HepG2 (cell line): ENCODE measurements around the gene TOR1A. TPM values are rescaled to one million over a fixed set of nuclear protein-coding genes. Genes with fewer than 3 reads are reported as not detected.

Experiments used
- ATAC-seq: fragments of 200-7000 bp; cut with Tn5 transposase; 3 replicates; pipeline ENCODE4 v1.9.1; 2020; ENCODE audit warnings: mild to moderate bottlenecking, moderate library complexity
- BruUV-seq: library from RNA; stranded (reverse); fragments of 400-500 nt; replicated peaks from 2 replicates; lab custom pipeline; 2021; lab: Mats Ljungman, UMichigan
- CTCF ChIA-PET: fragments of 300-600 bp; formaldehyde crosslinking; extraction: SDS; loops from one replicate; lab custom pipeline; 2021; ENCODE audit warnings: low total read pairs, inconsistent platforms, low intra/inter-chr PET ratio; lab: Yijun Ruan, JAX
- POLR2A ChIA-PET: fragments of 350-600 bp; sonication (Branson Sonifier 250); formaldehyde crosslinking; loops from one replicate; lab custom pipeline; 2020; ENCODE audit warnings: antibody characterized with exemption, inconsistent platforms; lab: Yijun Ruan, JAX
- DNase-seq: peaks from one replicate; pipeline ENCODE4 v3.0.0-alpha.2; 2015; ENCODE audit warnings: low spot score
- FAIRE-seq: peaks from 3 replicates; lab custom pipeline; 2011; peaks lifted over from hg19 to GRCh38; lab: Jason Lieb, UNC
- H2AFZ ChIP-seq: one replicate; pipeline ENCODE4 v1.6.1; 2011; ENCODE audit warnings: low read length, inconsistent platforms
- H3K27ac ChIP-seq: fragments of 300-600 bp; 3 replicates; pipeline ENCODE4 v1.8.0; 2011; ENCODE audit warnings: mixed run types, mild to moderate bottlenecking, mixed read lengths, low read length, inconsistent platforms; ENCODE audit not compliant: insufficient read depth; ENCODE audit errors: extremely low read length
- H3K27me3 ChIP-seq, 2 experiments: fragments of 200-600 bp in 1 of 2; 2 replicates in 1 of 2; 3 replicates in 1 of 2; pipeline versions ENCODE4 v1.6.0 to v1.8.0; 2011; ENCODE audit warnings: low read length in 2 of 2, mild to moderate bottlenecking in 2 of 2, moderate library complexity in 2 of 2, inconsistent platforms in 1 of 2; ENCODE audit not compliant: insufficient read depth in 2 of 2, control insufficient read depth in 1 of 2
- H3K36me3 ChIP-seq, 2 experiments: fragments of 200-600 bp in 1 of 2; replicated peaks in 1 of 2; 2 replicates in 1 of 2; 3 replicates in 1 of 2; pipeline versions ENCODE4 v1.5.1 to v1.8.0; 2011; ENCODE audit warnings: low read length in 2 of 2, inconsistent platforms in 1 of 2; ENCODE audit not compliant: insufficient read depth in 2 of 2, control insufficient read depth in 1 of 2
- H3K4me1 ChIP-seq: 2 replicates; pipeline ENCODE4 v1.5.1; 2012; ENCODE audit warnings: low read length, inconsistent platforms; ENCODE audit not compliant: insufficient read depth
- H3K4me2 ChIP-seq: 2 replicates; pipeline ENCODE4 v1.6.0; 2011; ENCODE audit warnings: low read depth, low read length, inconsistent platforms
- H3K4me3 ChIP-seq, 3 experiments: fragments of 200-600 bp in 1 of 3; sonication (generic), shearing (Covaris generic) in 1 of 3; replicated peaks in 1 of 3; 2 replicates each; pipeline ENCODE4 v1.5.1; 2011 to 2016; ENCODE audit warnings: low read length in 3 of 3, inconsistent platforms in 2 of 3, low read depth in 2 of 3, mild to moderate bottlenecking in 2 of 3, control low read depth in 1 of 3, mixed read lengths in 1 of 3; ENCODE audit not compliant: insufficient read depth in 1 of 3
- H3K79me2 ChIP-seq: one replicate; pipeline ENCODE4 v1.6.1; 2011; ENCODE audit warnings: low read length, inconsistent platforms; ENCODE audit not compliant: insufficient read depth
- H3K9ac ChIP-seq: 2 replicates; pipeline ENCODE4 v1.6.0; 2011; ENCODE audit warnings: mild to moderate bottlenecking, low read depth, low read length, inconsistent platforms; ENCODE audit not compliant: insufficient read depth
- H3K9me3 ChIP-seq: 2 replicates; pipeline ENCODE4 v1.5.1; 2012; ENCODE audit warnings: mild to moderate bottlenecking, low read length
- H4K20me1 ChIP-seq: 2 replicates; pipeline ENCODE4 v1.6.0; 2011; ENCODE audit warnings: inconsistent platforms, mild to moderate bottlenecking, low read length, moderate library complexity; ENCODE audit not compliant: insufficient read depth
- ATF7-NPFF ChIP-seq: sonication (generic); formaldehyde crosslinking; IDR thresholded peaks from 2 replicates; pipeline ENCODE4 v1.8.1; 2023; ENCODE audit warnings: mild to moderate bottlenecking, low read depth, missing genetic modification reagents, moderate library complexity
- BRD4 ChIP-seq: sonication (generic); formaldehyde crosslinking; IDR thresholded peaks from 2 replicates; pipeline ENCODE4 v1.4.0; 2020; ENCODE audit warnings: missing genetic modification reagents
- HOXD1 ChIP-seq: sonication (generic); formaldehyde crosslinking; IDR thresholded peaks from 2 replicates; pipeline ENCODE4 v1.5.0; 2020; ENCODE audit warnings: missing genetic modification reagents
- MAZ ChIP-seq, 2 experiments: sonication (generic) in 1 of 2; formaldehyde crosslinking in 1 of 2; IDR thresholded peaks; 2 replicates each; pipeline versions ENCODE4 v1.5.0 to v1.6.1; 2012 to 2020; ENCODE audit warnings: low read depth in 2 of 2, mild to moderate bottlenecking in 2 of 2, borderline replicate concordance in 1 of 2, improper control_type of control experiment in 1 of 2, low read length in 1 of 2, missing genetic modification reagents in 1 of 2, moderate library complexity in 1 of 2
- MED8 ChIP-seq: sonication (generic); formaldehyde crosslinking; IDR thresholded peaks from 2 replicates; pipeline ENCODE4 v1.8.1; 2023; ENCODE audit warnings: mild to moderate bottlenecking, missing genetic modification reagents; ENCODE audit not compliant: insufficient replicate concordance
- MTF1 ChIP-seq: sonication (generic); formaldehyde crosslinking; IDR thresholded peaks from 2 replicates; pipeline ENCODE4 v1.5.0; 2020; ENCODE audit warnings: missing genetic modification reagents
- POLR2AphosphoS5 ChIP-seq: IDR thresholded peaks from 2 replicates; pipeline ENCODE4 v1.6.1; 2012; ENCODE audit warnings: low read depth, low read length
- SKI ChIP-seq: fragments of 450-650 bp; IDR thresholded peaks from one replicate; pipeline ENCODE4 v1.6.1; 2018; ENCODE audit warnings: mild to moderate bottlenecking; ENCODE audit not compliant: partially characterized antibody
- SP1 ChIP-seq, 2 experiments: fragments of 450-650 bp in 1 of 2; sonication (generic) in 1 of 2; formaldehyde crosslinking in 1 of 2; IDR thresholded peaks; 2 replicates each; pipeline versions ENCODE4 v1.4.0 to v1.6.1; 2016 to 2020; ENCODE audit warnings: missing genetic modification reagents in 1 of 2
- SP4 ChIP-seq: sonication (generic); formaldehyde crosslinking; IDR thresholded peaks from 2 replicates; pipeline ENCODE4 v1.8.1; 2023; ENCODE audit warnings: mild to moderate bottlenecking, missing genetic modification reagents
- TGIF2 ChIP-seq: IDR thresholded peaks from 2 replicates; pipeline ENCODE4 v1.6.1; 2016; ENCODE audit warnings: control low read depth, missing compliant biosample characterization
- ZFP1 ChIP-seq: IDR thresholded peaks from 2 replicates; pipeline ENCODE4 v1.6.1; 2016
- ZFP36 ChIP-seq: fragments of 150-350 bp; IDR thresholded peaks from 2 replicates; pipeline ENCODE4 v1.6.1; 2018; ENCODE audit warnings: borderline replicate concordance, low read length, low read depth; ENCODE audit not compliant: partially characterized antibody
- ZNF136 ChIP-seq: sonication (generic); formaldehyde crosslinking; IDR thresholded peaks from 2 replicates; pipeline ENCODE4 v1.8.1; 2022; ENCODE audit warnings: low read depth, mild to moderate bottlenecking, moderate library complexity, missing genetic modification reagents
- ZNF713 ChIP-seq: sonication (generic); formaldehyde crosslinking; IDR thresholded peaks from 2 replicates; pipeline ENCODE4 v1.4.0; 2020; ENCODE audit warnings: mild to moderate bottlenecking, missing genetic modification reagents
- WGBS: methylation state at CpG from one replicate; pipeline ENCODE4 v1.1.6; 2017; ENCODE audit warnings: low lambda C conversion rate; 5-methylcytosine and 5-hydroxymethylcytosine counted together
- in situ Hi-C: cut with HindIII; loops from 2 replicates; pipeline ENCODE4 v1.10.0; 2017; ENCODE audit warnings: low pct_unique_long_range_greater_than_20kb; ENCODE audit not compliant: extremely low pct_ligation_motif_present
- intact Hi-C: fragments of 100-400 bp; cut with micrococcal nuclease; formaldehyde crosslinking; loops from one replicate; pipeline ENCODE4 v1.10.0; 2022; ENCODE audit not compliant: unreplicated experiment
- polyA plus RNA-seq, 8 experiments: library from polyadenylated mRNA; depleted of rRNA in 3 of 8; stranded (reverse) in 7 of 8; unstranded in 1 of 8; fragments of >200 nt; fragmentation: Illumina TruSeq in 4 of 8; extraction: Trizol in 4 of 8; gene quantifications; 2 replicates each; pipeline versions ENCODE4 v1.2.1 to v1.2.3, GENCODE V29; 2011 to 2016; ENCODE audit warnings: low read depth in 4 of 8, missing spikeins in 1 of 8, mixed read lengths in 1 of 8; ENCODE audit not compliant: insufficient read depth in 1 of 8
- total RNA-seq, 5 experiments: library from RNA; depleted of rRNA; stranded (reverse); fragments of >200 nt; fragmentation: Illumina TruSeq; extraction: Trizol; gene quantifications; 2 replicates each; pipeline ENCODE4 v1.2.3, GENCODE V29; 2016; ENCODE audit warnings: low read depth in 1 of 5
- TF ChIP-seq, protein P1 (sequence below): sonication (generic); formaldehyde crosslinking; IDR thresholded peaks from 2 replicates; pipeline ENCODE4 v1.9.0; 2022; ENCODE audit warnings: low read depth, missing genetic modification reagents

Gene TOR1A
- total and polyA plus RNA-seq, 2 of the 13 experiments (the other 11 are each of a cell fraction or from before 2014, with no cell fraction given): 31.6 to 41.4 TPM

DNA sequence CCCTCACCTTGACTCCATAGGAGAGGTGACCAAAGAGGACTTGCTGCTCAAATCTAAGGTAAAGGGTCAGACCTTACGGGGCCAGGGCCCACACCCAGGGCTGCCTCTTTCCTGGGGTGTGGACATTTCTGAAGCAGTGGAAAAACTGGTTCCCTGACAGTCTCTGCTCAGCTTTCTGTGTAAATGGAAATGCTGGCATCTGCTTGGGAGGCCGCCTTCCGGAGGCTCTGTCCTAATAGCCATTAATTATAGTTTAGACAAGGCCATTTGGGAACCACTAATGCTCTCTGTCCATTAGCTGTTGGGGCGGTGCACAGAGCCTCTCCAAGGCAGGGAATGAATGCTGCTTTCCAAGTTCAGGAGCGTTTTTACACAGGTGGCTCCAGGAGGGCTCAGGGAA is 28.6 kb upstream of the TOR1A start:
- Histone ChIP-seq H2AFZ (no peak overlapping the region), H3K4me1 (no peaks in the 10 kb centered on the region), H4K20me1 (no peaks in the 10 kb centered on the region), H3K36me3 (peaks cover 3 to 16% of the 10 kb centered on the region in 2 experiments; a peak in 3 of 5 replicates), H3K9ac (no peak overlapping the region), H3K27me3 (no peaks in the 10 kb centered on the region), H3K4me2 (no peak overlapping the region), H3K4me3 (no peak overlapping the region), H3K27ac (no peak overlapping the region), H3K9me3 (no peaks in the 10 kb centered on the region), H3K79me2 (no peaks in the 10 kb centered on the region)
- intact Hi-C loops: no loop called here
- ATAC-seq: no peak
- no TSS peak for BruUV-seq
- 81% methylated on average over 3 of the region's 5 CpGs for WGBS
- ChIA-PET POLR2A (no interaction called here), CTCF (no interaction called here)
- no peak for DNase-seq
- in situ Hi-C loops: no loop called here
- FAIRE-seq: no peak
- no peak for TF ChIP-seq MTF1 (CRISPR knock-in tag)
- TF ChIP-seq MED8: no peak
- TF ChIP-seq SP1 (IDR thresholded peaks at IDR 0.05): no peak
- no peak for TF ChIP-seq SP1 (CRISPR knock-in tag; IDR thresholded peaks at IDR 0.05)
- TF ChIP-seq POLR2AphosphoS5: no peak
- no peak for TF ChIP-seq SKI
- TF ChIP-seq, protein P1, sequence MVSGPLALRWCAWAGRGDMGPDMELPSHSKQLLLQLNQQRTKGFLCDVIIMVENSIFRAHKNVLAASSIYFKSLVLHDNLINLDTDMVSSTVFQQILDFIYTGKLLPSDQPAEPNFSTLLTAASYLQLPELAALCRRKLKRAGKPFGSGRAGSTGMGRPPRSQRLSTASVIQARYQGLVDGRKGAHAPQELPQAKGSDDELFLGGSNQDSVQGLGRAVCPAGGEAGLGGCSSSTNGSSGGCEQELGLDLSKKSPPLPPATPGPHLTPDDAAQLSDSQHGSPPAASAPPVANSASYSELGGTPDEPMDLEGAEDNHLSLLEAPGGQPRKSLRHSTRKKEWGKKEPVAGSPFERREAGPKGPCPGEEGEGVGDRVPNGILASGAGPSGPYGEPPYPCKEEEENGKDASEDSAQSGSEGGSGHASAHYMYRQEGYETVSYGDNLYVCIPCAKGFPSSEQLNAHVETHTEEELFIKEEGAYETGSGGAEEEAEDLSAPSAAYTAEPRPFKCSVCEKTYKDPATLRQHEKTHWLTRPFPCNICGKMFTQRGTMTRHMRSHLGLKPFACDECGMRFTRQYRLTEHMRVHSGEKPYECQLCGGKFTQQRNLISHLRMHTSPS (CRISPR knock-in tag): no peak
- TF ChIP-seq ZNF713 (CRISPR knock-in tag): no peak
- no peak for TF ChIP-seq TGIF2 (CRISPR knock-in tag)

DNA sequence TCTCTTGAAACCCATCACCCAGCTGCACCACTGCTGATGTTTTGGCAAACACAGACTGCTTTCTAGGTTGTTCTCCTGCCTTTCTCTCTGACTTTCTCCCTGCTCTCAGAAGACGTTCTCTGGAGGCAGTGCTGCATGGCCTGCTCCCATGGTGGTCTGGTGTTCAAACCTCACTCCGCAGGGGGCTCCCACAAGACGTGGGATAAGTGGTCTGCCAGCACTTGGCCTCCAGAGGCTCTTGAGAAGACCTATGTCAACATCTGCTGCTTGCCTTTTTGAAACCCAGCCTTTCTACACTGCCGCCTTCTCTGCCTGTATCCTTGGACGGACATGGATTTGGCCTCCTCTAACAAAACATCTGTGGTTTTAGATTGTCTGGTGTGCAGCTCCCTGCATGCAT is 27.9 kb upstream of the TOR1A start:
- Histone ChIP-seq H3K4me1 (no peaks in the 10 kb centered on the region), H3K27me3 (no peaks in the 10 kb centered on the region), H3K27ac (no peak overlapping the region), H3K36me3 (peaks cover 3 to 16% of the 10 kb centered on the region in 2 experiments; a peak in 3 of 5 replicates), H3K9me3 (no peaks in the 10 kb centered on the region), H3K4me3 (no peak overlapping the region), H2AFZ (no peak overlapping the region), H3K79me2 (no peaks in the 10 kb centered on the region), H4K20me1 (no peaks in the 10 kb centered on the region), H3K4me2 (no peak overlapping the region), H3K9ac (no peak overlapping the region)
- ATAC-seq (no peak), FAIRE-seq (no peak), DNase-seq (no peak)
- WGBS: 82% methylated on average over 5 of the region's 5 CpGs
- BruUV-seq: no TSS peak
- intact Hi-C loops (no loop called here), in situ Hi-C loops (no loop called here)
- ChIA-PET CTCF (no interaction called here), POLR2A (no interaction called here)
- TF ChIP-seq ATF7-NPFF (no peak), ZFP36 (no peak), ZNF136 (CRISPR knock-in tag) (no peak), BRD4 (CRISPR knock-in tag) (no peak), MAZ (IDR thresholded peaks at IDR 0.05; ENCODE audit: borderline replicate concordance, low read depth, low read length) (no peak), MAZ (CRISPR knock-in tag; IDR thresholded peaks at IDR 0.05; ENCODE audit: low read depth) (no peak), HOXD1 (CRISPR knock-in tag) (no peak), SP4 (CRISPR knock-in tag) (no peak), ZFP1 (CRISPR knock-in tag) (no peak)
